HepG2 (cell line): ENCODE results near the gene RHOV. TPM values are rescaled to one million over a fixed set of nuclear protein-coding genes. Genes with fewer than 3 reads are reported as not detected.
A peak's percentile ranks its signal among the peaks of the same experiment; 100 is the strongest.

Source experiments
- ATAC-seq: fragments of 200-7000 bp; cut with Tn5 transposase; 3 replicates; pipeline ENCODE4 v1.9.1; 2020; ENCODE audit warnings: mild to moderate bottlenecking, moderate library complexity
- BruUV-seq: library from RNA; stranded (reverse); fragments of 400-500 nt; replicated peaks from 2 replicates; lab custom pipeline; 2021; lab: Mats Ljungman, UMichigan
- CTCF ChIA-PET: fragments of 300-600 bp; formaldehyde crosslinking; extraction: SDS; loops from one replicate; lab custom pipeline; 2021; ENCODE audit warnings: low total read pairs, inconsistent platforms, low intra/inter-chr PET ratio; lab: Yijun Ruan, JAX
- POLR2A ChIA-PET: fragments of 350-600 bp; sonication (Branson Sonifier 250); formaldehyde crosslinking; loops from one replicate; lab custom pipeline; 2020; ENCODE audit warnings: antibody characterized with exemption, inconsistent platforms; lab: Yijun Ruan, JAX
- DNase-seq: peaks from one replicate; pipeline ENCODE4 v3.0.0-alpha.2; 2015; ENCODE audit warnings: low spot score
- FAIRE-seq: peaks from 3 replicates; lab custom pipeline; 2011; peaks lifted over from hg19 to GRCh38; lab: Jason Lieb, UNC
- H2AFZ ChIP-seq: one replicate; pipeline ENCODE4 v1.6.1; 2011; ENCODE audit warnings: low read length, inconsistent platforms
- H3K27ac ChIP-seq: fragments of 300-600 bp; 3 replicates; pipeline ENCODE4 v1.8.0; 2011; ENCODE audit warnings: mixed run types, mild to moderate bottlenecking, mixed read lengths, low read length, inconsistent platforms; ENCODE audit not compliant: insufficient read depth; ENCODE audit errors: extremely low read length
- H3K27me3 ChIP-seq, 2 experiments: fragments of 200-600 bp in 1 of 2; 2 replicates in 1 of 2; 3 replicates in 1 of 2; pipeline versions ENCODE4 v1.6.0 to v1.8.0; 2011; ENCODE audit warnings: low read length in 2 of 2, mild to moderate bottlenecking in 2 of 2, moderate library complexity in 2 of 2, inconsistent platforms in 1 of 2; ENCODE audit not compliant: insufficient read depth in 2 of 2, control insufficient read depth in 1 of 2
- H3K36me3 ChIP-seq, 2 experiments: fragments of 200-600 bp in 1 of 2; replicated peaks in 1 of 2; 2 replicates in 1 of 2; 3 replicates in 1 of 2; pipeline versions ENCODE4 v1.5.1 to v1.8.0; 2011; ENCODE audit warnings: low read length in 2 of 2, inconsistent platforms in 1 of 2; ENCODE audit not compliant: insufficient read depth in 2 of 2, control insufficient read depth in 1 of 2
- H3K4me1 ChIP-seq: 2 replicates; pipeline ENCODE4 v1.5.1; 2012; ENCODE audit warnings: low read length, inconsistent platforms; ENCODE audit not compliant: insufficient read depth
- H3K4me2 ChIP-seq: 2 replicates; pipeline ENCODE4 v1.6.0; 2011; ENCODE audit warnings: low read depth, low read length, inconsistent platforms
- H3K4me3 ChIP-seq, 3 experiments: fragments of 200-600 bp in 1 of 3; sonication (generic), shearing (Covaris generic) in 1 of 3; replicated peaks in 1 of 3; 2 replicates each; pipeline ENCODE4 v1.5.1; 2011 to 2016; ENCODE audit warnings: low read length in 3 of 3, inconsistent platforms in 2 of 3, low read depth in 2 of 3, mild to moderate bottlenecking in 2 of 3, control low read depth in 1 of 3, mixed read lengths in 1 of 3; ENCODE audit not compliant: insufficient read depth in 1 of 3
- H3K79me2 ChIP-seq: one replicate; pipeline ENCODE4 v1.6.1; 2011; ENCODE audit warnings: low read length, inconsistent platforms; ENCODE audit not compliant: insufficient read depth
- H3K9ac ChIP-seq: 2 replicates; pipeline ENCODE4 v1.6.0; 2011; ENCODE audit warnings: mild to moderate bottlenecking, low read depth, low read length, inconsistent platforms; ENCODE audit not compliant: insufficient read depth
- H3K9me3 ChIP-seq: 2 replicates; pipeline ENCODE4 v1.5.1; 2012; ENCODE audit warnings: mild to moderate bottlenecking, low read length
- H4K20me1 ChIP-seq: 2 replicates; pipeline ENCODE4 v1.6.0; 2011; ENCODE audit warnings: inconsistent platforms, mild to moderate bottlenecking, low read length, moderate library complexity; ENCODE audit not compliant: insufficient read depth
- MAFF ChIP-seq: IDR thresholded peaks from 2 replicates; pipeline ENCODE4 v1.6.1; 2011; ENCODE audit warnings: low read depth, low read length, improper control_type of control experiment
- MAFK ChIP-seq, 2 experiments: IDR thresholded peaks in 1 of 2; conservative IDR thresholded peaks in 1 of 2; 2 replicates each; pipeline ENCODE4 v1.6.1; 2011; ENCODE audit warnings: improper control_type of control experiment in 2 of 2, low read length in 2 of 2
- NCOR1 ChIP-seq: fragments of 200-600 bp; sonication (generic); IDR thresholded peaks from 2 replicates; pipeline ENCODE4 v1.7.0; 2017; ENCODE audit warnings: antibody characterized with exemption, low read length, borderline replicate concordance
- POLR2AphosphoS5 ChIP-seq: IDR thresholded peaks from 2 replicates; pipeline ENCODE4 v1.6.1; 2012; ENCODE audit warnings: low read depth, low read length
- PRMT3 ChIP-seq: sonication (generic); formaldehyde crosslinking; IDR thresholded peaks from 2 replicates; pipeline ENCODE4 v1.8.1; 2022; ENCODE audit warnings: low read depth, mild to moderate bottlenecking, moderate library complexity, missing genetic modification reagents, borderline replicate concordance
- ZBTB10 ChIP-seq: sonication (generic); formaldehyde crosslinking; IDR thresholded peaks from 2 replicates; pipeline ENCODE4 v1.4.0; 2020; ENCODE audit warnings: missing genetic modification reagents, borderline replicate concordance
- ZBTB7B ChIP-seq: sonication (generic); formaldehyde crosslinking; IDR thresholded peaks from 2 replicates; pipeline ENCODE4 v1.4.0; 2020; ENCODE audit warnings: missing genetic modification reagents
- ZMYM3 ChIP-seq: sonication (generic); formaldehyde crosslinking; IDR thresholded peaks from 2 replicates; pipeline ENCODE4 v1.5.1; 2020; ENCODE audit warnings: mild to moderate bottlenecking, missing genetic modification reagents
- ZNF282 ChIP-seq: fragments of 450-650 bp; IDR thresholded peaks from 2 replicates; pipeline ENCODE4 v1.6.1; 2018; ENCODE audit not compliant: partially characterized antibody
- WGBS: methylation state at CpG from one replicate; pipeline ENCODE4 v1.1.6; 2017; ENCODE audit warnings: low lambda C conversion rate; 5-methylcytosine and 5-hydroxymethylcytosine counted together
- in situ Hi-C: cut with HindIII; loops from 2 replicates; pipeline ENCODE4 v1.10.0; 2017; ENCODE audit warnings: low pct_unique_long_range_greater_than_20kb; ENCODE audit not compliant: extremely low pct_ligation_motif_present
- intact Hi-C: fragments of 100-400 bp; cut with micrococcal nuclease; formaldehyde crosslinking; loops from one replicate; pipeline ENCODE4 v1.10.0; 2022; ENCODE audit not compliant: unreplicated experiment
- polyA plus RNA-seq, 8 experiments: library from polyadenylated mRNA; depleted of rRNA in 3 of 8; stranded (reverse) in 7 of 8; unstranded in 1 of 8; fragments of >200 nt; fragmentation: Illumina TruSeq in 4 of 8; extraction: Trizol in 4 of 8; gene quantifications; 2 replicates each; pipeline versions ENCODE4 v1.2.1 to v1.2.3, GENCODE V29; 2011 to 2016; ENCODE audit warnings: low read depth in 4 of 8, missing spikeins in 1 of 8, mixed read lengths in 1 of 8; ENCODE audit not compliant: insufficient read depth in 1 of 8
- total RNA-seq, 5 experiments: library from RNA; depleted of rRNA; stranded (reverse); fragments of >200 nt; fragmentation: Illumina TruSeq; extraction: Trizol; gene quantifications; 2 replicates each; pipeline ENCODE4 v1.2.3, GENCODE V29; 2016; ENCODE audit warnings: low read depth in 1 of 5
- TF ChIP-seq, protein P1 (sequence below): sonication (generic); formaldehyde crosslinking; IDR thresholded peaks from 2 replicates; pipeline ENCODE4 v1.4.0; 2020; ENCODE audit warnings: missing genetic modification reagents, borderline replicate concordance

RHOV gene
- total and polyA plus RNA-seq, 2 of the 13 experiments (the other 11 are each of a cell fraction or from before 2014, with no cell fraction given): 0.17 to 0.18 TPM

- 9% methylated on average over 3 of the region's 5 CpGs for WGBS
- Histone ChIP-seq H4K20me1 (no peaks in the 10 kb centered on the region), H3K4me1 (peaks cover 22% of the 10 kb centered on the region), H2AFZ (no peak overlapping the region), H3K9ac (no peak overlapping the region), H3K36me3 (no peaks in the 10 kb centered on the region), H3K27ac (no peak overlapping the region), H3K4me3 (no peak overlapping the region), H3K9me3 (no peaks in the 10 kb centered on the region), H3K79me2 (no peaks in the 10 kb centered on the region), H3K4me2 (no peak overlapping the region), H3K27me3 (peaks cover 0 to 27% of the 10 kb centered on the region in 2 experiments; a peak in 2 of 5 replicates)
- ChIA-PET CTCF (no interaction called here), POLR2A (interaction anchor here (1.8 kb wide), 1 partner anchor 24 kb away, joined by 6 read pairs; the partner anchor contains the start of gene VPS18)
- BruUV-seq: no TSS peak
- TF ChIP-seq NCOR1 (no peak), POLR2AphosphoS5 (no peak), PRMT3 (CRISPR knock-in tag) (no peak)
- in situ Hi-C loops (no loop called here), intact Hi-C loops (no loop called here)
- DNase-seq (no peak), ATAC-seq (no peak), FAIRE-seq (no peak)
Observed at GRCh38 chr15:40869686-40870085, 4.3 kb downstream of the RHOV start.

GRCh38 chr15:40867199-40867598 is 6.8 kb downstream of the RHOV start:
- no peak for FAIRE-seq
- no peak for DNase-seq
- H3K9me3 ChIP-seq: no peaks in the 10 kb centered on the region
- CTCF ChIA-PET: no interaction called here
- no peak overlapping the region for H2AFZ ChIP-seq
- BruUV-seq: no TSS peak
- POLR2A ChIA-PET: no interaction called here
- H3K4me2 ChIP-seq: no peak overlapping the region
- no peak for ATAC-seq
- H3K4me1 ChIP-seq: peaks cover 34% of the 10 kb centered on the region
- no peak overlapping the region for H3K9ac ChIP-seq
- in situ Hi-C loops: no loop called here
- no peak overlapping the region for H3K27ac ChIP-seq
- H3K79me2 ChIP-seq: no peaks in the 10 kb centered on the region
- H3K4me3 ChIP-seq: no peak overlapping the region
- no peaks in the 10 kb centered on the region for H4K20me1 ChIP-seq
- no peaks in the 10 kb centered on the region for H3K36me3 ChIP-seq
- intact Hi-C loops: no loop called here
- TF ChIP-seq ZBTB7B (CRISPR knock-in tag) (no peak), MAFF (peak; percentile 67), MAFK (conservative IDR thresholded peaks at IDR 0.05 in 1 of 2, IDR thresholded peaks at IDR 0.05 in 1 of 2; ENCODE audit: low read length in 2 of 2) (peak; percentile 61 to 80; a peak in 3 of 4 replicates), ZNF282 (no peak), ZMYM3 (no peak), ZBTB10 (CRISPR knock-in tag) (no peak)
- TF ChIP-seq, protein P1, sequence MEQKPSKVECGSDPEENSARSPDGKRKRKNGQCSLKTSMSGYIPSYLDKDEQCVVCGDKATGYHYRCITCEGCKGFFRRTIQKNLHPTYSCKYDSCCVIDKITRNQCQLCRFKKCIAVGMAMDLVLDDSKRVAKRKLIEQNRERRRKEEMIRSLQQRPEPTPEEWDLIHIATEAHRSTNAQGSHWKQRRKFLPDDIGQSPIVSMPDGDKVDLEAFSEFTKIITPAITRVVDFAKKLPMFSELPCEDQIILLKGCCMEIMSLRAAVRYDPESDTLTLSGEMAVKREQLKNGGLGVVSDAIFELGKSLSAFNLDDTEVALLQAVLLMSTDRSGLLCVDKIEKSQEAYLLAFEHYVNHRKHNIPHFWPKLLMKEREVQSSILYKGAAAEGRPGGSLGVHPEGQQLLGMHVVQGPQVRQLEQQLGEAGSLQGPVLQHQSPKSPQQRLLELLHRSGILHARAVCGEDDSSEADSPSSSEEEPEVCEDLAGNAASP (CRISPR knock-in tag): no peak
- WGBS: 57% methylated on average over 4 of the region's 4 CpGs
- peaks cover 0 to 16% of the 10 kb centered on the region in 2 experiments; a peak in 2 of 5 replicates for H3K27me3 ChIP-seq
